ENCODE measurements around the gene IL7R. TPM values are rescaled to one million over a fixed set of nuclear protein-coding genes. Genes with fewer than 3 reads are reported as not detected.
"Not testable (repeated sequence)": the region's sequence is repeated elsewhere in the genome, so short reads cannot be mapped to it uniquely, and the experiment has no call there.

Gene IL7R
- total RNA-seq, 2 experiments from 2014 or later = 236 to 246 TPM

DNA sequence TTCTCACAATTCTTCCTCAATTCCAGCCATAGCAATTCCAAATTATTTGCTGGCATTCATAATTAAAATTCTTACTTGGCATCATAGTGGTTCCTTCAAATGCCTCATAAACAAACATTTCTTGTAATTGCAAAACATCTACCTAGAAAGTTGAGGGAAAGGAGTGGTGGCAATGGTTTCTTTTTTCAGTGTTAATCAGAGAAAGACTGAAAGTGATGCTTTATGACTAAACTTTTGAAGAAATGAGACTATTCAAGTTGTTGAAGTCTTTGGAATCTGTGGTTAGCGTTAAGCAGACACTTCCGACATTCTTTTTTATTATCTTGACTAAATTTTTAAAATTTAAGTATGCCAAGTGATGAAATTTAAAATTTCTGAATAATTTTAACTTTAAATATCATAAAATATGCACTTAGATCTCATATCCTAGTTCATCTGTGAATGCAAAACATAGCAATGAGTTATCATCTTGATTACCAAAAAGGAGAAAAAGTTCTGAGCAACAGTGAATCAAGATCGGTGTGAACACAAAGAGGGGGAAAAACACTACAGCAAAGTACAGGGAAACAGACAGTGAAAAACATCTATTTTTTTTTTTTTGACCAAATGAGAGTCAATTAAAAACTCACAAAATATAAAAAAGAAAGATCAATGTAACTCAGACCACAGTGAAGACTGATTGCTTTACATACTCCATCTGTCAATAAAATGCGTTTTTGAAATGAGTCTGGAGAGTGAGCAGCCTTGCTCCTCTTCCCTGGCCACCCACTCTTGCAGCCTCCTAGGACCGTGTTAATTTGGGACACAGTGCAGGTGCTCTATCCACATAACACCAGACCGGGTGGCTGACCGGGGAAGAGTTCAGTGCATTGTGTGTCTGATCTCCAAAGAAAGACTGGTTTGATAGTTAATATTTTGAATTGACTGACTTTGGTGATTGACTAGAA is 20.6 kb upstream of the IL7R start:
- ATAC-seq (peak; percentile 56), DNase-seq (peak; percentile 39)
- H3K27me3 Mint-ChIP-seq = no peaks in the 10 kb centered on the region
- peaks cover 95% of the 10 kb centered on the region for H3K4me1 Mint-ChIP-seq
- peak overlapping the region; percentile 99 for H3K27ac Mint-ChIP-seq
- peak overlapping the region; percentile 61 for H3K4me3 Mint-ChIP-seq
- ChIA-PET CTCF (interaction anchor here (0.9 to 4.2 kb wide), 3 partner anchors 13 to 99 kb away, joined by 3 to 24 read pairs (median 4); no protein-coding TSS in a partner anchor), POLR2A (interaction anchor here (1.4 to 3.7 kb wide), 3 partner anchors 14 to 50 kb away, joined by 3 to 43 read pairs (median 5); no protein-coding TSS in a partner anchor)
- intact Hi-C loops (cut with DNase I, micrococcal nuclease) = loop anchor here (1.0 to 5.0 kb wide), 11 partner anchors 8 to 219 kb away; partner anchors contain the start of gene SPEF2 (in 1 of the 2)
- peaks cover 22% of the 10 kb centered on the region for H3K36me3 Mint-ChIP-seq (ENCODE audit: low read depth)
- H3K9me3 Mint-ChIP-seq (ENCODE audit: low read depth) = peaks cover 2% of the 10 kb centered on the region

- peak; percentile 65 for ATAC-seq
- Mint-ChIP-seq H3K4me1 (peaks cover 78% of the 10 kb centered on the region), H3K4me3 (peak overlapping the region; percentile 61), H3K27me3 (no peaks in the 10 kb centered on the region), H3K9me3 (ENCODE audit: low read depth) (peaks cover 8% of the 10 kb centered on the region), H3K27ac (peak overlapping the region; percentile 99), H3K36me3 (ENCODE audit: low read depth) (peaks cover 31% of the 10 kb centered on the region)
- ChIA-PET CTCF (interaction anchor here (0.7 to 1.3 kb wide), 7 partner anchors 11 to 36 kb away, joined by 3 to 4 read pairs (median 3); partner anchors contain the start of gene IL7R), POLR2A (interaction anchor here (0.6 to 1.5 kb wide), 6 partner anchors 14 to 48 kb away, joined by 3 to 9 read pairs (median 3); partner anchors contain the start of gene IL7R)
- DNase-seq = peak; percentile 69
- intact Hi-C loops (cut with DNase I, micrococcal nuclease) = loop anchor here (5.0 kb wide), 3 partner anchors 101 to 221 kb away; partner anchors contain the start of gene SPEF2 (in 1 of the 2)
These were observed 18.2 kb upstream of the IL7R start for GRCh38 chr5:35838370-35839042.

DNA sequence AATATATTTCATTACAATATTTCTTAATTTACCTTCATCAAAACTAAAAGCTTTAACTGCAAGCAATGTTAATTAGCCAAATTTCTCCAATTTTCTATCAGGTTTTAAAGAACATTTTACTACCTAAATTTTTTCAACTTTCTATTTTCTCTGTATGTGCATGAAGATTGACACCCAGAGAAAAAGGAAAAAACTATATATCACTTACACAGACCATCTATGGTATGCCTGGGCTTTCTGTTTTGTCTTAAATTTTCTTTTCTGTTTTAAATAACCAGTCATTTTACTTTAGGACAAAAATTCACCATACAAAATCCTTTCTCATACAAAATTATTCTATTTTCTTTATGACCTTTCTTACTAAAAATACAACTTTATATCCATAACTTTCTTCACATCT is 13.8 kb upstream of the IL7R start:
- Mint-ChIP-seq H3K36me3 (ENCODE audit: low read depth) (peaks cover 64% of the 10 kb centered on the region), H3K4me3 (no peak overlapping the region), H3K4me1 (peaks cover 43% of the 10 kb centered on the region), H3K27ac (no peak overlapping the region), H3K27me3 (no peaks in the 10 kb centered on the region), H3K9me3 (ENCODE audit: low read depth) (peaks cover 34% of the 10 kb centered on the region)
- DNase-seq (no peak), ATAC-seq (no peak)
- ChIA-PET POLR2A (no interaction called here), CTCF (no interaction called here)
- intact Hi-C loops (cut with DNase I, micrococcal nuclease) = no loop called here

GRCh38 chr5:35845508-35845907 is 11.2 kb upstream of the IL7R start:
- peak; percentile 57 for DNase-seq
- H3K27ac Mint-ChIP-seq; intact Hi-C loops (cut with DNase I, micrococcal nuclease); H3K4me3 Mint-ChIP-seq; POLR2A ChIA-PET; ATAC-seq; CTCF ChIA-PET; H3K27me3 Mint-ChIP-seq: not testable (repeated sequence)
- peaks cover 61% of the 10 kb centered on the region for H3K36me3 Mint-ChIP-seq (ENCODE audit: low read depth)
- peaks cover 36% of the 10 kb centered on the region for H3K9me3 Mint-ChIP-seq (ENCODE audit: low read depth)
- H3K4me1 Mint-ChIP-seq = peaks cover 35% of the 10 kb centered on the region

GRCh38 chr5:35847491-35847890 is 9.2 kb upstream of the IL7R start:
- Mint-ChIP-seq H3K9me3 (ENCODE audit: low read depth) (peaks cover 34% of the 10 kb centered on the region), H3K4me3 (no peak overlapping the region), H3K4me1 (peaks cover 45% of the 10 kb centered on the region), H3K36me3 (ENCODE audit: low read depth) (peaks cover 58% of the 10 kb centered on the region), H3K27ac (no peak overlapping the region), H3K27me3 (no peaks in the 10 kb centered on the region)
- ATAC-seq (no peak), DNase-seq (no peak)
- CTCF ChIA-PET = no interaction called here
- intact Hi-C loops (cut with DNase I, micrococcal nuclease) = no loop called here
- POLR2A ChIA-PET = no interaction called here

- CTCF ChIA-PET = no interaction called here
- no peak overlapping the region for H3K4me3 Mint-ChIP-seq
- no peak for ATAC-seq
- H3K4me1 Mint-ChIP-seq = peaks cover 45% of the 10 kb centered on the region
- H3K27me3 Mint-ChIP-seq = no peaks in the 10 kb centered on the region
- intact Hi-C loops (cut with DNase I, micrococcal nuclease) = no loop called here
- DNase-seq = no peak
- no peak overlapping the region for H3K27ac Mint-ChIP-seq
- POLR2A ChIA-PET = no interaction called here
- H3K36me3 Mint-ChIP-seq (ENCODE audit: low read depth) = peaks cover 59% of the 10 kb centered on the region
- peaks cover 34% of the 10 kb centered on the region for H3K9me3 Mint-ChIP-seq (ENCODE audit: low read depth)
These were observed 8.7 kb upstream of the IL7R start for GRCh38 chr5:35847961-35848360.

- ATAC-seq (no peak), DNase-seq (no peak)
- H3K4me3 Mint-ChIP-seq = no peak overlapping the region
- ChIA-PET POLR2A (interaction anchor here (0.7 kb wide), 1 partner anchor 71 kb away, joined by 3 read pairs; no protein-coding TSS in a partner anchor), CTCF (interaction anchor here (0.6 to 1.2 kb wide), 6 partner anchors 9 to 180 kb away, joined by 3 to 4 read pairs (median 4); no protein-coding TSS in a partner anchor)
- H3K27ac Mint-ChIP-seq = peak overlapping the region; percentile 15
- no peaks in the 10 kb centered on the region for H3K27me3 Mint-ChIP-seq
- peaks cover 50% of the 10 kb centered on the region for H3K4me1 Mint-ChIP-seq
- intact Hi-C loops (cut with DNase I, micrococcal nuclease) = loop anchor here in 1 of 2 experiments (5.0 kb wide), 1 partner anchor 198 kb away; no protein-coding TSS in a partner anchor
- H3K36me3 Mint-ChIP-seq (ENCODE audit: low read depth) = peaks cover 63% of the 10 kb centered on the region
- H3K9me3 Mint-ChIP-seq (ENCODE audit: low read depth) = peaks cover 24% of the 10 kb centered on the region
These were observed 6.8 kb upstream of the IL7R start for GRCh38 chr5:35849860-35850259.

DNA sequence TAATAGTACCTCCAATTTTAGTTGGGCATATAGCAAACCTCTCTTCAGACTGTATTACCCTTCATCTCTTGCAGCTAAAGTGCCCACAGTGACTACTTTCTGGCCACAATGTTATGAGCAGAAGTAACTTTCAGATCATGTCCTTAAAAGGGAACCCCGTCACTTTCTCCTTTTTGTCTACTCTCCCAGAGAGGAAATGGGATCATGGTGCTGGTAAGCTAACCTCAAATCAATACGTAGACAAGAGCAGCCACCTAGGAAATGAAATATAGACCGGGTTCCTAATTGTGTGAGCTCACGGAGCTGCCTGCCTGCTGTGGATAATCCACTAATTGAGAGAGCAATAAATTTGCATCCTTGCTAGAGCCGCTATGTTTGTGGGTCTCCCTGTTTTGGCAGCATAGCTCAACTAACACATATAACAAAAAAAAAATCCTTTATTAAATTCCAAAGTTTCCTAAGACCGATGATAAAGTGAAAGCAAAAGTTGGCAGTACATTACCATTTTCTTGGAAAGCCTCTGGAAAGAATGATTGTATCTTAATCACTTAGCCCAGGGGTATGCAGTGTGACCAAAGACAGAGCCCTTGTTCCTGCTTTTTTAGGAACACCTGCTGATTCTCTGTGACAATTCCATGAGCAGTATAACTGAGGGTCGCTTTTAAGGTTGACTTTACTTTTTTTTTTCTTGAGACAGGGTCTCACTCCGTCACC is 5.6 kb upstream of the IL7R start:
- intact Hi-C loops (cut with DNase I, micrococcal nuclease) = loop anchor here in 1 of 2 experiments (5.0 kb wide), 1 partner anchor 199 kb away; no protein-coding TSS in a partner anchor
- Mint-ChIP-seq H3K27ac (peak overlapping the region; percentile 99), H3K27me3 (no peaks in the 10 kb centered on the region), H3K4me1 (peaks cover 61% of the 10 kb centered on the region), H3K9me3 (ENCODE audit: low read depth) (peaks cover 19% of the 10 kb centered on the region), H3K4me3 (peak overlapping the region; percentile 89), H3K36me3 (ENCODE audit: low read depth) (peaks cover 63% of the 10 kb centered on the region)
- ATAC-seq (no peak), DNase-seq (no peak)
- ChIA-PET POLR2A (interaction anchor here (0.7 to 4.3 kb wide), 4 partner anchors 13 to 65 kb away, joined by 3 to 43 read pairs (median 4); no protein-coding TSS in a partner anchor), CTCF (interaction anchor here (0.7 to 5.3 kb wide), 13 partner anchors 11 to 182 kb away, joined by 3 to 24 read pairs (median 3); no protein-coding TSS in a partner anchor)

DNA sequence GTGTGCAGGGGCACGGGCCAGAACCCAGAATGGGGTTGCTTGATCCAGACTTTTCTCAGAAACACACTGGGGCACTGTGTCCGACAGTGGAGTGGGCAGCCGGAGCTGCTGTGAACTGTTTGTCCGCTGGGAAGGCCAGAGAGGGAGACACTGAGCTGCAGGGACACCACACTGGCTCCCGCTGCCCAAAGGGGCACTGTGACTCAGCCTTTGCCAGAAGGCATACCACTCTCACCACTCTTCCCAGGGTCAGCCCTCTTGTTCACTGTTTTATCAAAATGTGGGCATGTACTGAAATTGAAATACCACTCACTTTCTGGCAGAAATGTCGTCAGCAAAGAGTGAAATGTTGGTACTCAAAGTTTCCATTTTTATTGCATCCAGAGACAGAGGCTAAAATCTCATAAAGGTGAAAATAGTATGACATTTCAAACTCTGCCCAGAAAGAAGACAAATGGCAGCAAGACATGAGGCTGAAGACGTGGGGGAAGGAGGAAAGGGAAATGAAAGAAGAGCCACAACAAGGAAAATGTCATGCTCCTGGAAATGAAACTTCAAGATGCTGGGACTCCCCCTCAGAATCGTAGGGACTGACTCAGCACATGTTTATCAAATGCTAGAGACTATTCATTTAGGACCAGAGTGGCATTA is 4.5 kb upstream of the IL7R start:
- Mint-ChIP-seq H3K27ac (peak overlapping the region; percentile 99), H3K4me1 (peaks cover 68% of the 10 kb centered on the region), H3K36me3 (ENCODE audit: low read depth) (peaks cover 62% of the 10 kb centered on the region), H3K9me3 (ENCODE audit: low read depth) (peaks cover 10% of the 10 kb centered on the region), H3K4me3 (peak overlapping the region; percentile 89), H3K27me3 (no peaks in the 10 kb centered on the region)
- ATAC-seq = peak; percentile 43
- POLR2A ChIA-PET = interaction anchor here (0.6 to 7.5 kb wide), 13 partner anchors 12 to 68 kb away, joined by 3 to 64 read pairs (median 4); no protein-coding TSS in a partner anchor
- peak; percentile 74 for DNase-seq
- CTCF ChIA-PET = interaction anchor here (0.6 to 5.3 kb wide), 14 partner anchors 11 to 201 kb away, joined by 3 to 24 read pairs (median 4); no protein-coding TSS in a partner anchor
- intact Hi-C loops (cut with DNase I, micrococcal nuclease) = loop anchor here (1.0 to 5.0 kb wide), 11 partner anchors 16 to 793 kb away; no protein-coding TSS in a partner anchor

DNA sequence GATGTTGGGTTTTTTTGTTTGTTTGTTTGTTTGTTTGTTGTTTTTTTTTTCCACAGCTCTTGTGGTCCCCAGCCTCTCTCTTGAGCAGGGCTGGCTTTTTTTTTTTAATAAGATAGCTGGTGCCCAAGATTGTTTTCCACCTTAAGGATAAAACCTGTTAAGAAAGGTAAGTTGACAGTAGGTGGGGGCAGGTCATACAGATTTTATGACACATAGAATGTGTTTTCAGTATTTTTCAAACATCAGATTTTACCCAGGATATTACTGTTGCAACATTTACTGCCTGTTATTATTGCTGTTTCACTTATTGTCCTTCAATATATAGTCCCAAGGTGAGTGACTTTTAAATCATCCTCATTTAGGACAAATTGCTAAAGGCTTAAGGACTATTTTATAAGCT is 3.9 kb upstream of the IL7R start:
- H3K9me3 Mint-ChIP-seq (ENCODE audit: low read depth) = peaks cover 5% of the 10 kb centered on the region
- DNase-seq = no peak
- intact Hi-C loops (cut with DNase I, micrococcal nuclease) = loop anchor here (1.0 to 5.0 kb wide), 11 partner anchors 16 to 794 kb away; no protein-coding TSS in a partner anchor
- peak; percentile 0 for ATAC-seq
- H3K27me3 Mint-ChIP-seq = no peaks in the 10 kb centered on the region
- H3K4me1 Mint-ChIP-seq = peaks cover 70% of the 10 kb centered on the region
- POLR2A ChIA-PET = interaction anchor here (0.6 to 7.5 kb wide), 14 partner anchors 10 to 68 kb away, joined by 3 to 64 read pairs (median 5); no protein-coding TSS in a partner anchor
- CTCF ChIA-PET = interaction anchor here (0.6 to 5.3 kb wide), 13 partner anchors 10 to 202 kb away, joined by 3 to 24 read pairs (median 5); no protein-coding TSS in a partner anchor
- peak overlapping the region; percentile 89 for H3K4me3 Mint-ChIP-seq
- H3K36me3 Mint-ChIP-seq (ENCODE audit: low read depth) = peaks cover 62% of the 10 kb centered on the region
- peak overlapping the region; percentile 99 for H3K27ac Mint-ChIP-seq

Measured in activated CD4-positive, alpha-beta T cell treated with anti-CD3 and anti-CD28 coated beads for 36 hours (primary cell).